GM19455 (cell line): ENCODE results near the gene SLC2A3.
"Not testable (repeated sequence)": the region's sequence is repeated elsewhere in the genome, so short reads cannot be mapped to it uniquely, and the experiment has no call there.

Source experiments
- ATAC-seq: cut with Tn5 transposase; IDR thresholded peaks from one replicate; pipeline ENCODE4 v1.9.1; 2021; ENCODE audit not compliant: unreplicated experiment

The SLC2A3 gene

DNA sequence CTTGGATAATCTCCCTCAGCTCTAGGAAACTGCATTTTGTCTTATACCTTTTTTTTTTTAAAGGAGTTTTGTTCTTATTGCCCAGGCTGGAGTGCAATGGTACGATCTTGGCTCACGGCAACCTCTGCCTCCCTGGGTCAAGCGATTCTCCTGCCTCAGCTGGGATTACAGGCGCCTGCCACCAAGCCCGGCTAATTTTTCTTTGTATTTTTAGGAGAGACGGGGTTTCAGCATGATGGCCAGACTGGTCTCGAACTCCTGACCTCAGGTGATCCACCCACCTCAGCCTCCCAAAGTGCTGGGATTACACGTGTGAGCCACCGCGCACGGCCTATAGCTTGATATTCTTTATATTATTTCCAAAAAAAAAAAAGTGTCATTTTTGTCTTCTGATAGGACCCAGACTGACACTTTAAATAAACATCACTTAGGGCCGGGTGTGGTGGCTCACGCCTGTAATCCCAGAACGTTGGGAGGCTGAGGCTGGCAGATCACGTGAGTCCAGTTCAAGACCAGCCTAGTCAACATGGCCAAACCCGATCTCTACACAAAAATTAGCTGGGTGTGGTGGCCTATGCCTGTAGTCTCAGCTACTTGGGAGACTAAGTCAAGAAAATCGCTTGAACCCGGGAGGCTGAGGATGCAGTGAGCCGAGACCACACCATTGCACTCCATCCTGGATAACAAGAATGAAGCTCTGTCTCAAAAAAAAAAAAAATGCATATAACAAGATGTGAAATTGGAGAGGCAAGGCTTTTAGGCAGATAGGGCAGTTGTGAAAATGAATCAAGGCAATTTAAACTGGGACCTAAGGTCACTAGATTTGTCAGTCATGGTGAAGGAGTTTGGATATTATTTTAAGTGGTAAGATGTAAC, 18.4 kb downstream of the SLC2A3 start:
- no peak for ATAC-seq

DNA sequence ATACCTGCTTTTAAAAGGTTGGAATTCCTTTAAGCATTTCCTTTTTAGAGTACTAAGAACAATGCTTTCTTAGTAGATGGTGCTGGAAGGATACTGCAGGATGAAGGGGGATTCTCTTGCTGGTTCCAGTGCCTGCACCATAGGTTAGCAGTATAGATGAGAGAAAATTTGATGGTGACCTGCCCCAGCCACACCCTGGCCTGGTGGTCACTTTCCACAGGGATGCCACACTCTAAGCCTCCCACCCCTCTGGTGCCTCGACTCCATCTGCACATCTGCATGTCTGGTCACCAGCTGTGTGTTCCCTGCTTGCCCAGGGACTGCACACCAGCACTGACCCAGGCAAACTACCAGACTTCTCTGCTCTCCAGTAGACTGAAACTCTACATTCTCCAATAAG, 19.1 kb downstream of the SLC2A3 start:
- no peak for ATAC-seq

DNA sequence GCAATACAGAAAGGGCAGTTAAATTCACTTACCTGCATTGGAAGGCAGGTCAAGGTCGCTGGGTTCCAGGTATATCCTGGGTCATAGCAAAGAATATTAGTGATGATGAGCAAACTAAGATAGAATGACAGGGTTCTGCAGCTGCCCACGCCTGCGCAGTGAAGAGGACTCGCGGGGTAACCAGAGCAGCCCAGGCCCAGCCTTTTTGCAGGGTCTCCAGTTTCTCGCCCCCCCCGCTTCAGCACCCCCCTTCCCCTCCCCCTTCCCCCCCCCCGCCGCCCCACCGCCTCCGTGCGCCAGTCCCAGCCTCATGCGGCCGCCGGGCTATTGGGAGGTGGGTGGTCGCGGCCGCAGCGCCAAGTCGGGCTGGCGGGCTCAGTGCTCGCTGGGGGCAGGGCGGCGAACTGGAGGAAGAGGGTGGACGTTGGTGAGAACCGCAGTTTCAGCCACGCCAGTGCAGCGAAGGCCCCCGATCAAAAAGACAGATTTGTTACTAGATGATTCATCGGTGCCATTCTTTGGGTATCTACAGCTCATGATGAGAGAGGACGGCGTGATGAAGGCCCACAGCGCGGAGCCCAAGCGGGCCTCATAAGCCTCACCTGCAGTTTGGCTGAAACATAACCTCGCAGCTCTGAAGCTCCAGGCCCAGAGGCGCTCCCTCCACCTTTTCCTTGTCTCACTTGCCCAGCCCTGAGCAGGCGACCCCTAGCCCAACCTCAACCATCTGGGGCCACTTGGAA, 20.2 kb downstream of the SLC2A3 start:
- ATAC-seq, result no peak

DNA sequence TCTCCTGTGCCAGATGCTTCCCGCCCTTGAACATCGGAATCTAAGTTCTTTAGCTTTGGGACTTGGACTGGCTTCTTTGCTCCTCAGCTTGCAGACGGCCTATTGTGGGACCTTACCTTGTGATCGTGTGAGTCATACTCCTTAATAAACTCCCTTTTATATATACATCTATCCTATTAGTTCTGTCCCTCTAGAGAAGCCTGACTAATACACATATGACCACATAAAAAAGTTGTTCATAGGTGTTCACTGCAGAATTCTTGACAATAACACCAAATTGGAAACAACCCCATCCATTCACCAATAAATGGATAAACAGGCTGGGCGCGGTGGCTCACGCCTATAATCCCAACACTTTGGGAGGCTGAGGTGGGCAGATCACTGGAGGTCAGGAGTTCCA, 25.9 kb downstream of the SLC2A3 start:
- not testable (repeated sequence) for ATAC-seq

DNA sequence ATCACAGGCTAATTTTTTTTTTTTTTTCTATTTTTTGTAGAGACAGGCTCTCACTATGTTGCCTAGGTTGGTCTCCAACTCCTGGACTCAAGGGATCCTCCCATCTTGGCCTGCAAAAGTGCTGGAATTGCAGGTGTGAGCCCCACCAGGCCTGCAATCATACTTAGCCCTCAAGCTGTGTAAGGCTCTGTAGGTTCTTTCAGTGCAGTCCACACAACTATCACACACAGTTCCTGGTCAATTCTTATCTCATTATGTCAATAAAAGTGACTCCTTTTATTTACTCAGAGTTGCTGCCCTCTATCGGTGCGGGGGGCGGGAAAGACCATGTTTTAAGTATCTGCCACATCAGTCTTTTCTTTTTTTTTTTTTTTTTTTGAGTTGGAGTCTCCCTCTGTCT, 29.0 kb downstream of the SLC2A3 start:
- ATAC-seq, result no peak

DNA sequence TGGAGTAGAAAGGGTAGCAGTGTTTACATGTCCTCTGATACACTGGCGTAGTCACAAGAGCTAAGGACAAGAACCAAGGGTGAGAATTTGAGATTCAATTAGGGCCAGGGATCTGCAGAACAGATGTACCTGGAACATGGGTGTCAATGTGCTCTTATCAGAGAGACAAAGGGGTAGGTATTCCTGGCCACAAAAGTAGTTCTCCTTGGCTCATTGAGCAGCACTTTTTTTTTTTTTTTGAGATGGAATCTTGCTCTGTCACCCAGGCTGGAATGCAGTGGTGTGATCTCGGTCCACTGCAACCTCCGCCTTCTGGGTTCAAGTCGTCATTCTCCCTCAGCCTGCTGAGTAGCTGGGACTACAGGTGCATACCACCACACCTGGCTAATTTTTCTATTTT, 29.7 kb downstream of the SLC2A3 start:
- not testable (repeated sequence) for ATAC-seq

DNA sequence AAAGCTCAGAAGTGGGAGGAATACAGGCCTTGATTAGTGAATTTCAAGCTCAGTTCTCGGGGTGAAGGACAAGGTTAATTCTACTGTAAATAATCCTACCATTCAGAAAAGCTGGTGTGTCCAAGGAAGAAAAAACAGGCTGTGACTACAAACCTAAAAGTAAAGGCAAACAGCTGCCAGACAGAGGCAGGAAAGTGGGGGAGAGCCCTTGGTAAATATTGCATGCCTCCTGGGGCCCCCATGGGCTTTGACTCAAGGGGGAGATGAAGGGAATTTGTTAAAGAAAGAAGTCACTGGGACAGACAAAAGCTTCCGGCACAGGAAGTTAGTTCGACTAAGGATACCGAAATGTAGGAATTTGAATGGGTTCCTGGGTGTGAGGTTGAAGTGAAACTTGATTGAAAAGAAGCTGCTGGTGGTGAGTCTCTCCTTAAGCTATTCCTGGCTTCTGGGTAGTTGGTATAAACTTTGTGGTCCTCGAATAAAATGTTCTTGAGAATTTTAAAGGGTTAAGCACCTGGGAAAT, 30.3 kb downstream of the SLC2A3 start:
- not testable (repeated sequence) for ATAC-seq

DNA sequence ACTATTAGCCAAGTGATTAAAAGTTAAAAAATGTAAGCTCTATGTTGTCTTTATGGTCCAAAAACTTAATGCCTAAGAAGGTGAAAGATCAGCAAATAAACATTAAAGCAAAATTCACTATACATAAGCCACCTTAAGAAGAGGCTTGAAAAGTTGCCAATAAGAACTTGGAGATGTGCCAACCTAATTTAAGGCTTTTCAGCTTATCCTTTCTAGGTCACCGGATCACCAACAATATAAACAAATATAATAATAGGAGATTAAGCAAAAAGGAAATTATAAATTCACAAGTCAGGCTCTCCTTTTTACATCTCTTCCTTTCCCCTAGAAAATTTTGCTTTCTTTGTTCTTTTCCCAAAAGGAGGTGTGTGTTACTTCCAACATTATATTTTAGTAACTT, 30.9 kb downstream of the SLC2A3 start:
- ATAC-seq, result no peak

DNA sequence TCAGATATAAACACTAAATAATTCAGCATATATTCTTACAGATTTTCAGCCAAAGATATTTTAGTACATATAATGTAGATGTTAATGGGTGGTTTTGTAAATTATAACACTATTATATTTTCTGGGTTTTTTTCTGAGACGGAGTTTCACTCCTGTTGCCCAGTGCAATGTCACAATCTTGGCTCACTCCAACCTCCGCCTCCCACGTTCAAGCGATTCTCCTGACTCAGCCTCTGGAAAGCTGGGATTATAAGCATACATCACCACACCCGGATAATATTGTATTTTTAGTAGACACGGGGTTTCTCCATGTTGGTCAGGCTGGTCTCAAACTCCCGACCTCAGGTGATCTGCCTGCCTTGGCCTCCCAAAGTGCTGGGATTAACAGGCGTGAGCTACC, 33.6 kb downstream of the SLC2A3 start:
- not testable (repeated sequence) for ATAC-seq

DNA sequence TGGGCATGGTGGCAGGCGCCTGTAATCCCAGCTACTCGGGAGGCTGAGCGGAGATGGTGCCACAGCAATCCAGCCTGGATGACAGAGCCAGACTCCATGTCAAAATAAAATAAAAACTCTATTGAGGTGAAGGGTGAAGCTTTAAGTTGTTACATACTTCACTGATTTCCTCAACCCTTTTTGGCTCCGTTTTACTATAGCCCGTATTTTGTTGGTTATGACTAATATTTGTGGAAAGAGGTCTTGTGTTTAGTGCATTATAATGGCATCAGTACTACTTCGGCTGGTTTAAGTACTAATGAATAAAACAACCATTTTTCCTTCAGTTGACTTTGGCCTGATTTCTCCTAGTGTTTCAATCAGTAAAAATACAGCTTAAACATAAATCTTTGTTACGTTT, 36.2 kb downstream of the SLC2A3 start:
- ATAC-seq, result no peak

DNA sequence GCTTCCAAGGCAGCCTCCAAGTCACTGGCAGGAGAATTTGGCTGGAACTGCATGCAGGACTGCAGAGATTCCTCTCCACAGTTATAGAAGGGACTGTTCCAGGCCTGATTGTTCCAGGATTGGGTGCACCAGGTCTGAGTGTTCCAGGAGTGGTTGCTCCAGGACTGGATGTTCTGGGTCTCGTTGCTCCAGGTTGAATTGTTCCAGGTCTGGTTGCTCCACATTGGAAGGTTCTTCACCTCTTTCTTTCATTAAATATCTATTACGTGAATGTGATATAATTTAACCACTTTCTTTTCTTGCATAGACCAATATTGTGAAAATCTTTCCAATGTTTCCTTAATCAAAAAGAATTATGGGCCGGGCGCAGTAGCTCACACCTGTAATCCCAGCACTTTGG, 39.3 kb downstream of the SLC2A3 start:
- ATAC-seq, result not testable (repeated sequence)

DNA sequence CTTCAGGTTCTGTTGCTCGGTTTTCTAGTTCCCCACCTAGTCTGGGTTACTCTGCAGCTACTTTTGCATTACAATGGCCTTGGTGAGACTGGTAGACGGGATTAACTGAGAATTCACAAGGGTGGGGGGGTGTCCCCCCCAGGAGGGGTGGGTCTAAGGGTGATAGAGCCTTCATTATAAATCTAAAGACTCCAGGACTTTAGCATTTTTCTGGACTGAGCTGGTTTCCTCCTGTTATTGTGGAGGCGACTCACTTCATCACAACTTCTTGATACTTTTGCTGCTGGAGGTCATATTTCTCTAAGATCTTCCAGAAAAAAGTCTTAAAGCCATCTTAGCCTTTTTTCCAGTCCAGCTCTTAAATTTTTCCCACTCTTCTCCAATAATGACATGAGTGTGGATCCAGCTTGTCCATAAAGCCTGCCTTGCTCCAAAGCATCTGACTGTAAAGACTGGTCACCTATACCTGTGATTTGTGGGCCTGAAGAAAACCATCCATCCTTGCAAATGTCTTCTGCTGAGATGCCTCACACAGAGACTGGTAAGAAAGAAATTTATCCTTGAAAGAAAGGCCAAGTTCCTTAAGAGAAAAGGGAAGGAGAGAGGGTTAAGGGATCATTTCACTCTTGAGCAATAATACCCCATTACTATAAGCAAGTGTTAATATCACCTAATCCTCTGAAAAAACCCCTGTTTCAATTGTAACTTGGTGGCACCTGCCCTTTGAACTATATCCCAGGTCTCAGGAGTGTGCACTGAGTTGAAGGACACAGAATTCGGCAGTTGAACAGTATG, 43.6 kb downstream of the SLC2A3 start:
- ATAC-seq, result no peak

DNA sequence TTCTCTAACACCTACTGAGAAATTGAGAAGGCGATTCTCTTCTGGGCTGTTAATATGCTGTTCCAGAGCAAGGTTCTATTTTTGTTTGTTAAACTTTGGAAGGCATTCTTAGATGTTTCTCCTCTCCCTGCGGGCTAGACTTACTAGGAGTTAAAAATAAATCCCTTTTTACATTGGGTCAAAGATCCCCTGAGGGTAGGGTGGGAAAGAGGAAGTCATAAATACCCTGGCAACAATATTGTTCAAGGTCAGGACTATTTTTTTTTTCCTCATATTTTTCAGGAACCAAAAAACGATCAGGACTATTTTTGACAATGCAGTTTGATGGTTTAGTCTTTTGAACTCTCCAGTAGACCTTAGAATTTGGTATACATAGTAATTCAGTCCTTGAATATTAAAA, 51.3 kb downstream of the SLC2A3 start:
- no peak for ATAC-seq

DNA sequence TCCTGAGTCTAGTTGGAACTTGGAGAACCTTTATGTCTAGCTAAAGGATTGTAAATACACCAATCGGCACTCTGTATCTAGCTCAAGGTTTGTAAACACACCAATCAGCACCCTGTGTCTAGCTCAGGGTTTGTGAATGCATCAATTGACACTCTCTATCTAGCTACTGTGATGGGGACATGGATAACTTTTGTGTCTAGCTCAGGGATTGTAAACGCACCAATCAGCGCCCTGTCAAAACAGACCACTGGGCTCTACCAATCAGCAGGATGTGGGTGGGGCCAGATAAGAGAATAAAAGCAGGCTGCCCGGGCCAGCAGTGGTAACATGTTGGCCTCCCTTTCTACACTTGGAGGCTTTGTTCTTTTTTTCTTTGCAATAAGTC, 54.3 kb downstream of the SLC2A3 start:
- not testable (repeated sequence) for ATAC-seq

DNA sequence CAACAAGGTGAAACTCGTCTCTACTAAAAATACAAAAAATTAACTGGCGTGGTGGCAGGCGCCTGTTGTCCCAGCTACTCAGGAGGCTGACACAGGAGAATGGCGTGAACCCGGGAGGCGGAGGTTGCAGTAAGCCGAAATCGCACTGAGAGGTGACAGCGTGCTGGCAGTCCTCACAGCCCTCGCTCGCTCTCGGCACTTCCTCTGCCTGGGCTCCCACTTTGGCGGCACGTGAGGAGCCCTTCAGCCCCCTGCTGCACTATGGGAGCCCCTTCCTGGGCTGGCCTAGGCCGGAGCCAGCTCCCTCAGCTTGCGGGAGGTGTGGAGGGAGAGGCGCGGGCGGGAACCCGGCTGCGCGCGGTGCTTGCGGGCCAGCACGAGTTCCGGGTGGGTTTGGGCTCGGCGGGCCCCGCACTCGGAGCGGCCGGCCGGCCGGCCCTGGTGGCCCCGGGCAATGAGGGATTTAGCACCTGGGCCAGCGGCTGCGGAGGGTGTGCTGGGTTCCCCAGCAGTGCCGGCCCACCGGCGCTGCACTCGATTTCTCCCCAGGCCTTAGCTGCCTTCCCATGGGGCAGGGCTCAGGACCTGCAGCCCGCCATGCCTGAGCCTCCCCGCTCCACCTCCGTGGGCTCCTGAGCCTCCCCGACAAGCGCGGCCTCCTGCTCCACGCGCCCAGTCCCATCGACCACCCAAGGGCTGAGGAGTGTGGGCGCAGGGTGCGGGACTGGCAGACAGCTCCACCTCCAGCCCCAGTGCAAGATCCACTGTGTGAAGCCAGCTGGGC, 54.8 kb downstream of the SLC2A3 start:
- not testable (repeated sequence) for ATAC-seq

DNA sequence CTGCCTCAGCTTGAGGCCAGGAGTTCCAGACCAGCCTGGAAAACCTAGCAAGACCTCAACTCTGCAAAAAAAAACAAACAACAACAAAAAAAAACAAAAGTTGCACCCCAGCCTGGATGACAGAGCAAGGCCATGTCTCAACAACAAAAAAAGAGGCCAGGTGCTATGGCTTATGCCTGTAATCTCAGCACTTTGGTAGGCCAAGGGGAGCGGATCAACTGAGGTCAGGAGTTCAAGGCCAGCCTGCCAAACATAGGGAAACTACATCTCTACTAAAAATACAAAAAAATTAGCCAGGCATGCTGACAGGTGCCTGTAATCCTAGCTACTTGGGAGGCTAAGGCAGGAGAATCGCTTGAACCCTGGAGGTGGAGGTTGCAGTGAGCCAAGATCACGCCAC, 56.7 kb downstream of the SLC2A3 start:
- no peak for ATAC-seq

DNA sequence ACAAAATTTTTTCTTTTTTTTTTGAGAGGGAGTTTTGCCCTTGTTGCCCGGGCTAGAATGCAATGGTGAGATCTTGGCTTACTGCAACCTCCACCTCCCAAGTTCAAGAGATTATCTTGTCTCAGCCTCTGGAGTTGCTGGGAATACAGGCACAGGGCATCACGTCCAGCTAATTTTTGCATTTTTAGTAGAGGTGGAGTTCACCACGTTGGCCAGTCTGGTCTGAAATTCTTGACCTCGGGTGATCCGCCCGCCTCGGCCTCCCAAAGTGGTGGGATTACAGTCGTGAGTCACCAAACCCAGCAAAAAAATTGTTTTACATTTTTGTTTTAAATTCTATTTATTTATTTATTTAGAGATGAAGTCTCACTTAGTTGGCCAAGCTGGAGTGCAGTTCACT, 58.6 kb downstream of the SLC2A3 start:
- ATAC-seq, result no peak

DNA sequence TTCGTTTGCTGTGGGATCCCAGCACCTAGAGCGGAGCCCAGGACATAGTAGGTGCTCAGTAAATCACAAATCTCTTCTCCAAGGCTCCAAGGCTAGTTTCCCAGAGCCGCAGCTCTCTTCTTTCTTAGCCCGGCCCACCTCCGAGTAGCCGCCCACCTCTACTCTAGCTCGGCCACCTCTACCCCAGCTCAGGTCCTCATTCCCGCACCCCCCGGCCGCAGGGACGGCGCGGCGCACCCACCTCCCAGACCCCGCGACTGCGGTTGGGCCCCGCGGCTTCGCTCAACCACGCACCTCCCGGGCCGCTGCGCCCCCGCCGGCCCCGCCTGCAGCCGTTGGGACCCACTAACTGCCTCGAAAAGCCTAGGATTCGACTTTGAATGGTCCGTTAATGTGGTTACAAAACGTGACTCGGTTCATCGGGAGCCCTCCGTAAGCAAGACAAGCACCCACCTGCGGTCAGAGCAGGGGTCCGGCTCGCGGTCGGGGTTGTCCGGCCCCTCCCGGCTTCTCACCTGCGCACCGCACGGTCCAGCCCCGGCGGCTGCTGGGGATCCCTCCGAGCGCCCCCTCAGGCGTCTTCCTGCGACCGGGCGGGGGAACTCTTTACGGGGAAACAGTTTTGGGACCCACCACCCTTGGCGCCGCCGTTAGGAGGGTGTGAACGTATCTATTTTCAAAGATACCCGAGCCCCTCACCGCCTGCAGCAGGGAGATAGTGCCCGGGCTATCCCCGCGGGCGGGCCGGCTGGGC, 63.2 kb downstream of the SLC2A3 start, which contains the start of gene SLC2A14:
Gene SLC2A14, minus strand, starts transcription at position 350 of the 754 bp plus-strand sequence. CDS start 3,035 bp downstream, outside the sequence.
- no peak for ATAC-seq

DNA sequence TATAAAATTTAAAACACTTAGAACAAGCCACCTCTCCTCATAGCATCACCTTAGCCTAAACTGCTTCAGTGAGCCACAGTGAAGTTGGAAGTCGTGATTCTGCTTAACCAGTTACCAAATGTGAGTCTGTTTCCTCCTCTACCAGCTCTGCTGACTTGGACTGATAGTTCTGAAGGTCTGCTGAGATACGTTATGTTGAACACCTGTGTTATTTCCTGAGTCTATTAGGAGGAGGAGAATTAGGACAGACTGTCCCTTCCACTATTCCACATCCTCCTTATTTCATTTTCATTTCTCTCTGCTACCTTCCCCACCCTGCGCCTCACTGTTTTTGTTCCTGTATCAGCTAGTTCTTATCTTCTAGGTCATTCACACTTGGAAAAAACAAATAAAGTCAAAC, 65.7 kb downstream of the SLC2A3 start:
- ATAC-seq, result no peak
